ENCODE data around the gene HDHD3. TPM values are rescaled to one million over a fixed set of nuclear protein-coding genes. Genes with fewer than 3 reads are reported as not detected.
"Not testable (repeated sequence)": the region's sequence is repeated elsewhere in the genome, so short reads cannot be mapped to it uniquely, and the experiment has no call there.

Gene HDHD3
- total RNA-seq, 1 experiment from 2014 or later, result 11.6 TPM

GRCh38 chr9:113386571-113387393 lies 10.0 kb upstream of the HDHD3 start:
- H3K36me3 ChIP-seq (ENCODE audit: insufficient read depth, low read length), result peaks cover 6% of the 10 kb centered on the region; the same call in 1 of the 2 replicates
- no peak for DNase-seq
- H3K27ac ChIP-seq (ENCODE audit: low read length), result no peak overlapping the region
- H3K9me3 ChIP-seq (ENCODE audit: low read length), result no peaks in the 10 kb centered on the region
- H3K79me2 ChIP-seq (ENCODE audit: low read length), result no peaks in the 10 kb centered on the region
- H3K4me3 ChIP-seq (ENCODE audit: low read length), result no peak overlapping the region
- no peaks in the 10 kb centered on the region for H3K9me2 ChIP-seq (replicated peaks; ENCODE audit: insufficient read depth, low read length)
- H3K9ac ChIP-seq (ENCODE audit: low read length), result no peak overlapping the region
- no peaks in the 10 kb centered on the region for H3K4me1 ChIP-seq (ENCODE audit: low read length)
- H2AFZ ChIP-seq (ENCODE audit: low read length), result no peak overlapping the region
- H4K20me1 ChIP-seq (ENCODE audit: insufficient read depth, low read depth, low read length), result no peaks in the 10 kb centered on the region
- no peaks in the 10 kb centered on the region for H3K27me3 ChIP-seq (ENCODE audit: low read length)
- H3K4me2 ChIP-seq (ENCODE audit: low read depth, low read length, poor library complexity, severe bottlenecking), result no peak overlapping the region

GRCh38 chr9:113381909-113382411 lies 5.2 kb upstream of the HDHD3 start:
- H3K4me2 ChIP-seq (ENCODE audit: low read depth, low read length, poor library complexity, severe bottlenecking), result no peak overlapping the region

GRCh38 chr9:113381441-113381840 lies 4.7 kb upstream of the HDHD3 start:
- not testable (repeated sequence) for H3K4me2 ChIP-seq (ENCODE audit: low read depth, low read length, poor library complexity, severe bottlenecking); H2AFZ ChIP-seq (ENCODE audit: low read length); H3K27me3 ChIP-seq (ENCODE audit: low read length)

More at GRCh38 chr9:113381909-113382411, 5.2 kb upstream of the HDHD3 start:
- H3K4me3 ChIP-seq (ENCODE audit: low read length), result no peak overlapping the region
- no peaks in the 10 kb centered on the region for H4K20me1 ChIP-seq (ENCODE audit: insufficient read depth, low read depth, low read length)
- H3K27me3 ChIP-seq (ENCODE audit: low read length), result no peaks in the 10 kb centered on the region
- H3K9me2 ChIP-seq (replicated peaks; ENCODE audit: insufficient read depth, low read length), result no peaks in the 10 kb centered on the region
- no peaks in the 10 kb centered on the region for H3K36me3 ChIP-seq (ENCODE audit: insufficient read depth, low read length)
- no peaks in the 10 kb centered on the region for H3K79me2 ChIP-seq (ENCODE audit: low read length)
- no peak overlapping the region for H3K27ac ChIP-seq (ENCODE audit: low read length)
- no peak overlapping the region for H3K9ac ChIP-seq (ENCODE audit: low read length)
- peaks cover 7% of the 10 kb centered on the region; the same call in 1 of the 2 replicates for H3K4me1 ChIP-seq (ENCODE audit: low read length)
- H2AFZ ChIP-seq (ENCODE audit: low read length), result no peak overlapping the region
- H3K9me3 ChIP-seq (ENCODE audit: low read length), result no peaks in the 10 kb centered on the region
- no peak for DNase-seq

GRCh38 chr9:113380869-113381378 lies 4.1 kb upstream of the HDHD3 start:
- Histone ChIP-seq H3K27me3 (ENCODE audit: low read length) (no peaks in the 10 kb centered on the region), H2AFZ (ENCODE audit: low read length) (no peak overlapping the region), H3K27ac (ENCODE audit: low read length) (no peak overlapping the region), H3K9ac (ENCODE audit: low read length) (no peak overlapping the region), H3K9me3 (ENCODE audit: low read length) (no peaks in the 10 kb centered on the region), H3K4me2 (ENCODE audit: low read depth, low read length, poor library complexity, severe bottlenecking) (no peak overlapping the region), H3K79me2 (ENCODE audit: low read length) (no peaks in the 10 kb centered on the region), H3K36me3 (ENCODE audit: insufficient read depth, low read length) (no peaks in the 10 kb centered on the region), H3K9me2 (replicated peaks; ENCODE audit: insufficient read depth, low read length) (no peaks in the 10 kb centered on the region), H3K4me1 (ENCODE audit: low read length) (peaks cover 8% of the 10 kb centered on the region), H3K4me3 (ENCODE audit: low read length) (no peak overlapping the region), H4K20me1 (ENCODE audit: insufficient read depth, low read depth, low read length) (no peaks in the 10 kb centered on the region)
- no peak for DNase-seq

More at GRCh38 chr9:113381441-113381840, 4.7 kb upstream of the HDHD3 start:
- not testable (repeated sequence) for H3K9me2 ChIP-seq (replicated peaks; ENCODE audit: insufficient read depth, low read length); H3K9me3 ChIP-seq (ENCODE audit: low read length); H4K20me1 ChIP-seq (ENCODE audit: insufficient read depth, low read depth, low read length); H3K4me1 ChIP-seq (ENCODE audit: low read length); H3K79me2 ChIP-seq (ENCODE audit: low read length); H3K4me3 ChIP-seq (ENCODE audit: low read length); H3K27ac ChIP-seq (ENCODE audit: low read length); H3K36me3 ChIP-seq (ENCODE audit: insufficient read depth, low read length); H3K9ac ChIP-seq (ENCODE audit: low read length); DNase-seq

GRCh38 chr9:113379829-113380210 lies 3.0 kb upstream of the HDHD3 start:
- not testable (repeated sequence) for H4K20me1 ChIP-seq (ENCODE audit: insufficient read depth, low read depth, low read length); H3K9me3 ChIP-seq (ENCODE audit: low read length); H3K4me2 ChIP-seq (ENCODE audit: low read depth, low read length, poor library complexity, severe bottlenecking); H3K9me2 ChIP-seq (replicated peaks; ENCODE audit: insufficient read depth, low read length); H3K9ac ChIP-seq (ENCODE audit: low read length); H3K36me3 ChIP-seq (ENCODE audit: insufficient read depth, low read length); H3K79me2 ChIP-seq (ENCODE audit: low read length); H3K27ac ChIP-seq (ENCODE audit: low read length); H3K27me3 ChIP-seq (ENCODE audit: low read length); H2AFZ ChIP-seq (ENCODE audit: low read length); DNase-seq; H3K4me3 ChIP-seq (ENCODE audit: low read length)
- peaks cover 13% of the 10 kb centered on the region for H3K4me1 ChIP-seq (ENCODE audit: low read length)

DNA sequence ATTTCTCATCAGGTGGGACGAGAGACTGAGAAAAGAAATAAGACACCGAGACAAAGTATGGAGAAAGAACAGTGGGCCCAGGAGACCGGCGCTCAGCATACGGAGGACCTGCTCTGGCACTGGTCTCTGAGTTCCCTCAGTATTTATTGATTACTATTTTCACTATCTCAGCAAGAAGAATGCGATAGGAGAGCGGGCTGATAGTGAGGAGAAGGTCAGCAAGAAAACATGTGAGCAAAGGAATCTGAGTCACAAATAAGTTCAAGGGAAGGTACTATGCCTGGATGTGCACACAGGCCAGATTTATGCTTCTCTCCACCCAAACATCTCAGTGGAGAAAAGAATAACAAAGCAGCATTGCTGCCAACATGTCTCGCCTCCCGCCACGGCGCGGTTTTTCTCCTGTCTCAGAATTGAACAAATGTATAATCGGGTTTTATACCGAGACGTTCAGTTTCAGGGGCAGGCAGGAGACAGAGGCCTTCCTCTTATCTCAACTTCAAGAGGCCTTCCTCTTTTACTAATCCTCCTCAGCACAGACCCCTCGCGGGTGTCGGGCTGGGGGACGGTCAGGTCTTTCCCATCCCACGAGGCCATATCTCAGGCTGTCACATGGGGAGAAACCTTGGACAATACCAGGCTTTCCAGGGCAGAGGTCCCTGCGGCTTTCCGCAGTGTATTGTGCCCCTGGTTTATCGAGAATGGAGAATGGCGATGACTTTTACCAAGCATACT lies 2.5 kb upstream of the HDHD3 start:
- H3K4me3 ChIP-seq (ENCODE audit: low read length); H3K79me2 ChIP-seq (ENCODE audit: low read length); H3K9me2 ChIP-seq (replicated peaks; ENCODE audit: insufficient read depth, low read length); H3K9ac ChIP-seq (ENCODE audit: low read length); H3K36me3 ChIP-seq (ENCODE audit: insufficient read depth, low read length); H3K4me2 ChIP-seq (ENCODE audit: low read depth, low read length, poor library complexity, severe bottlenecking); DNase-seq; H4K20me1 ChIP-seq (ENCODE audit: insufficient read depth, low read depth, low read length); H3K27ac ChIP-seq (ENCODE audit: low read length); H3K27me3 ChIP-seq (ENCODE audit: low read length); H3K9me3 ChIP-seq (ENCODE audit: low read length); H2AFZ ChIP-seq (ENCODE audit: low read length): not testable (repeated sequence)
- H3K4me1 ChIP-seq (ENCODE audit: low read length), result peaks cover 13% of the 10 kb centered on the region

- Histone ChIP-seq H3K36me3 (ENCODE audit: insufficient read depth, low read length) (no peaks in the 10 kb centered on the region), H2AFZ (ENCODE audit: low read length) (no peak overlapping the region), H3K4me1 (ENCODE audit: low read length) (peaks cover 11% of the 10 kb centered on the region), H3K27ac (ENCODE audit: low read length) (no peak overlapping the region), H4K20me1 (ENCODE audit: insufficient read depth, low read depth, low read length) (no peaks in the 10 kb centered on the region), H3K4me3 (ENCODE audit: low read length) (peak overlapping the region; percentile 99), H3K9me3 (ENCODE audit: low read length) (no peaks in the 10 kb centered on the region), H3K79me2 (ENCODE audit: low read length) (0 out of 2 replicates have a peak, but pooled peaks cover 4% of the 10 kb centered on the region), H3K9ac (ENCODE audit: low read length) (no peak overlapping the region), H3K4me2 (ENCODE audit: low read depth, low read length, poor library complexity, severe bottlenecking) (peak overlapping the region; percentile 94), H3K9me2 (replicated peaks; ENCODE audit: insufficient read depth, low read length) (no peaks in the 10 kb centered on the region), H3K27me3 (ENCODE audit: low read length) (no peaks in the 10 kb centered on the region)
- no peak for DNase-seq
Observed at GRCh38 chr9:113375057-113376023, 1.4 kb downstream of the HDHD3 start.
